HEK293T (cell line): ENCODE results near the gene HSPA2.

ENCODE experiments used
- ELF4 ChIP-seq: fragments of 450-650 bp; IDR thresholded peaks from 2 replicates; pipeline ENCODE4 v1.6.1; 2017; ENCODE audit warnings: antibody characterized with exemption
- FOXK2 ChIP-seq: fragments of 450-650 bp; IDR thresholded peaks from 2 replicates; pipeline ENCODE4 v1.6.1; 2016; ENCODE audit warnings: mild to moderate bottlenecking
- HDGF ChIP-seq: fragments of 450-650 bp; IDR thresholded peaks from 2 replicates; pipeline ENCODE4 v1.6.1; 2017; ENCODE audit warnings: antibody characterized with exemption, borderline replicate concordance
- L3MBTL2 ChIP-seq: fragments of 450-650 bp; conservative IDR thresholded peaks from 2 replicates; pipeline ENCODE4 v1.6.1; 2016; ENCODE audit warnings: mild to moderate bottlenecking
- NFRKB ChIP-seq: fragments of 450-650 bp; IDR thresholded peaks from 2 replicates; pipeline ENCODE4 v1.6.1; 2016; ENCODE audit warnings: mild to moderate bottlenecking, moderate library complexity
- SP1 ChIP-seq: fragments of 450-650 bp; IDR thresholded peaks from 2 replicates; pipeline ENCODE4 v1.6.1; 2017
- TARDBP ChIP-seq: fragments of 450-650 bp; IDR thresholded peaks from 2 replicates; pipeline ENCODE4 v1.6.1; 2016

- TF ChIP-seq L3MBTL2 (no peak), FOXK2 (no peak), ELF4 (no peak), HDGF (no peak), SP1 (no peak), NFRKB (no peak), TARDBP (no peak)
Observed at GRCh38 chr14:64573109-64573508, 32.6 kb downstream of the HSPA2 start.
